Measurements from ENCODE around the gene COL8A1. TPM values are rescaled to one million over a fixed set of nuclear protein-coding genes. Genes with fewer than 3 reads are reported as not detected.

Gene COL8A1
- total RNA-seq, 1 donor from 2014 or later = 123 TPM

- peak overlapping the region; percentile 22 for H3K27ac Mint-ChIP-seq (ENCODE audit: unreplicated experiment)
- H3K4me2 ChIP-seq (ENCODE audit: low read length) = peak overlapping the region; percentile 30
- FAIRE-seq = peak; percentile 29
These were observed 18.2 kb downstream of the COL8A1 start for GRCh38 chr3:99656624-99657023.

GRCh38 chr3:99658274-99658673 is 19.9 kb downstream of the COL8A1 start:
- Mint-ChIP-seq H3K27ac (ENCODE audit: unreplicated experiment) (peak overlapping the region; percentile 97), H3K4me1 (ENCODE audit: low read depth, unreplicated experiment) (peaks cover 38% of the 10 kb centered on the region), H3K27me3 (ENCODE audit: low read depth, unreplicated experiment) (no peaks in the 10 kb centered on the region), H3K4me3 (ENCODE audit: unreplicated experiment) (no peak overlapping the region), H3K9me3 (ENCODE audit: unreplicated experiment) (peaks cover 3% of the 10 kb centered on the region), H3K36me3 (ENCODE audit: low read depth, unreplicated experiment) (peaks cover 21% of the 10 kb centered on the region)
- Histone ChIP-seq H3K9me3 (ENCODE audit: insufficient read depth, low read depth, low read length) (no peaks in the 10 kb centered on the region), H3K9ac (ENCODE audit: low read length) (peak overlapping the region; percentile 80), H3K4me1 (ENCODE audit: insufficient read depth, low read length) (peaks cover 40% of the 10 kb centered on the region), H2AFZ (ENCODE audit: low read depth, low read length) (no peak overlapping the region), H3K27me3 (ENCODE audit: insufficient read depth, low read length) (no peaks in the 10 kb centered on the region), H3K4me2 (ENCODE audit: low read length) (peak overlapping the region; percentile 70), H3K4me3 (ENCODE audit: insufficient read depth, low read depth, low read length) (no peak overlapping the region), H3K27ac (ENCODE audit: low read depth, low read length) (peak overlapping the region; percentile 99), H3K36me3 (ENCODE audit: insufficient read depth, low read length) (peaks cover 3% of the 10 kb centered on the region), H4K20me1 (ENCODE audit: insufficient read depth, low read length) (no peaks in the 10 kb centered on the region), H3K79me2 (ENCODE audit: insufficient read depth, low read length) (peaks cover 84% of the 10 kb centered on the region)
- TF ChIP-seq CTCF (IDR thresholded peaks at IDR 0.05; ENCODE audit: insufficient read depth, low read depth, low read length) (no peak), EZH2 (IDR thresholded peaks at IDR 0.05; ENCODE audit: insufficient read depth, low read length) (no peak)
- DNase-seq (ENCODE audit: low read depth) (no peak), FAIRE-seq (no peak)

More at GRCh38 chr3:99656624-99657023, 18.2 kb downstream of the COL8A1 start:
- peak; percentile 82 for DNase-seq (ENCODE audit: low read depth)
- no peaks in the 10 kb centered on the region for H3K9me3 ChIP-seq (ENCODE audit: insufficient read depth, low read depth, low read length)
- H3K27ac ChIP-seq (ENCODE audit: low read depth, low read length) = peak overlapping the region; percentile 56
- peaks cover 9% of the 10 kb centered on the region for H3K36me3 ChIP-seq (ENCODE audit: insufficient read depth, low read length)
- no peak overlapping the region for H3K4me3 ChIP-seq (ENCODE audit: insufficient read depth, low read depth, low read length)
- TF ChIP-seq EZH2 (IDR thresholded peaks at IDR 0.05; ENCODE audit: insufficient read depth, low read length) = no peak
- TF ChIP-seq CTCF (IDR thresholded peaks at IDR 0.05; ENCODE audit: insufficient read depth, low read depth, low read length) = no peak
- Mint-ChIP-seq H3K27me3 (ENCODE audit: low read depth, unreplicated experiment) (no peaks in the 10 kb centered on the region), H3K36me3 (ENCODE audit: low read depth, unreplicated experiment) (peaks cover 22% of the 10 kb centered on the region), H3K4me3 (ENCODE audit: unreplicated experiment) (no peak overlapping the region), H3K9me3 (ENCODE audit: unreplicated experiment) (peaks cover 3% of the 10 kb centered on the region), H3K4me1 (ENCODE audit: low read depth, unreplicated experiment) (peaks cover 50% of the 10 kb centered on the region)
- H4K20me1 ChIP-seq (ENCODE audit: insufficient read depth, low read length) = no peaks in the 10 kb centered on the region
- H3K27me3 ChIP-seq (ENCODE audit: insufficient read depth, low read length) = no peaks in the 10 kb centered on the region
- H3K9ac ChIP-seq (ENCODE audit: low read length) = peak overlapping the region; percentile 24
- peaks cover 87% of the 10 kb centered on the region for H3K79me2 ChIP-seq (ENCODE audit: insufficient read depth, low read length)
- H2AFZ ChIP-seq (ENCODE audit: low read depth, low read length) = no peak overlapping the region
- peaks cover 42% of the 10 kb centered on the region for H3K4me1 ChIP-seq (ENCODE audit: insufficient read depth, low read length)

GRCh38 chr3:99659032-99659431 is 20.6 kb downstream of the COL8A1 start:
- H3K4me3 ChIP-seq (ENCODE audit: insufficient read depth, low read depth, low read length) = no peak overlapping the region
- H4K20me1 ChIP-seq (ENCODE audit: insufficient read depth, low read length) = no peaks in the 10 kb centered on the region
- no peak for TF ChIP-seq EZH2 (IDR thresholded peaks at IDR 0.05; ENCODE audit: insufficient read depth, low read length)
- TF ChIP-seq CTCF (IDR thresholded peaks at IDR 0.05; ENCODE audit: insufficient read depth, low read depth, low read length) = no peak
- FAIRE-seq (peak; percentile 95), DNase-seq (ENCODE audit: low read depth) (peak; percentile 100)
- peaks cover 40% of the 10 kb centered on the region for H3K4me1 Mint-ChIP-seq (ENCODE audit: low read depth, unreplicated experiment)
- H2AFZ ChIP-seq (ENCODE audit: low read depth, low read length) = peak overlapping the region; percentile 22
- H3K27me3 ChIP-seq (ENCODE audit: insufficient read depth, low read length) = no peaks in the 10 kb centered on the region
- H3K9me3 Mint-ChIP-seq (ENCODE audit: unreplicated experiment) = peaks cover 3% of the 10 kb centered on the region
- H3K36me3 Mint-ChIP-seq (ENCODE audit: low read depth, unreplicated experiment) = peaks cover 15% of the 10 kb centered on the region
- peak overlapping the region; percentile 28 for H3K4me3 Mint-ChIP-seq (ENCODE audit: unreplicated experiment)
- peaks cover 40% of the 10 kb centered on the region for H3K4me1 ChIP-seq (ENCODE audit: insufficient read depth, low read length)
- peak overlapping the region; percentile 80 for H3K9ac ChIP-seq (ENCODE audit: low read length)
- no peaks in the 10 kb centered on the region for H3K9me3 ChIP-seq (ENCODE audit: insufficient read depth, low read depth, low read length)
- peak overlapping the region; percentile 97 for H3K27ac Mint-ChIP-seq (ENCODE audit: unreplicated experiment)
- no peaks in the 10 kb centered on the region for H3K27me3 Mint-ChIP-seq (ENCODE audit: low read depth, unreplicated experiment)
- peak overlapping the region; percentile 99 for H3K27ac ChIP-seq (ENCODE audit: low read depth, low read length)
- H3K36me3 ChIP-seq (ENCODE audit: insufficient read depth, low read length) = peaks cover 3% of the 10 kb centered on the region
- peak overlapping the region; percentile 70 for H3K4me2 ChIP-seq (ENCODE audit: low read length)
- peaks cover 84% of the 10 kb centered on the region for H3K79me2 ChIP-seq (ENCODE audit: insufficient read depth, low read length)
